ENCODE data around the gene NEK8. TPM values are rescaled to one million over a fixed set of nuclear protein-coding genes. Genes with fewer than 3 reads are reported as not detected.
A peak's percentile ranks its signal among the peaks of the same experiment; 100 is the strongest.

The NEK8 gene
- total RNA-seq, 1 experiment from 2014 or later: 8.6 TPM

GRCh38 chr17:28749516-28750177 is 21.1 kb downstream of the NEK8 start:
- BruUV-seq (replicated peaks): no TSS peak
- Mint-ChIP-seq H3K36me3 (ENCODE audit: insufficient read depth, unreplicated experiment) (peaks cover 88% of the 10 kb centered on the region), H3K9me3 (ENCODE audit: unreplicated experiment) (no peaks in the 10 kb centered on the region), H3K27me3 (ENCODE audit: insufficient read depth, unreplicated experiment) (no peaks in the 10 kb centered on the region), H3K4me1 (ENCODE audit: insufficient read depth, unreplicated experiment) (peaks cover 13% of the 10 kb centered on the region), H3K27ac (ENCODE audit: low read depth, unreplicated experiment) (no peak overlapping the region), H3K4me3 (ENCODE audit: unreplicated experiment) (no peak overlapping the region)
- TF ChIP-seq, protein P1, sequence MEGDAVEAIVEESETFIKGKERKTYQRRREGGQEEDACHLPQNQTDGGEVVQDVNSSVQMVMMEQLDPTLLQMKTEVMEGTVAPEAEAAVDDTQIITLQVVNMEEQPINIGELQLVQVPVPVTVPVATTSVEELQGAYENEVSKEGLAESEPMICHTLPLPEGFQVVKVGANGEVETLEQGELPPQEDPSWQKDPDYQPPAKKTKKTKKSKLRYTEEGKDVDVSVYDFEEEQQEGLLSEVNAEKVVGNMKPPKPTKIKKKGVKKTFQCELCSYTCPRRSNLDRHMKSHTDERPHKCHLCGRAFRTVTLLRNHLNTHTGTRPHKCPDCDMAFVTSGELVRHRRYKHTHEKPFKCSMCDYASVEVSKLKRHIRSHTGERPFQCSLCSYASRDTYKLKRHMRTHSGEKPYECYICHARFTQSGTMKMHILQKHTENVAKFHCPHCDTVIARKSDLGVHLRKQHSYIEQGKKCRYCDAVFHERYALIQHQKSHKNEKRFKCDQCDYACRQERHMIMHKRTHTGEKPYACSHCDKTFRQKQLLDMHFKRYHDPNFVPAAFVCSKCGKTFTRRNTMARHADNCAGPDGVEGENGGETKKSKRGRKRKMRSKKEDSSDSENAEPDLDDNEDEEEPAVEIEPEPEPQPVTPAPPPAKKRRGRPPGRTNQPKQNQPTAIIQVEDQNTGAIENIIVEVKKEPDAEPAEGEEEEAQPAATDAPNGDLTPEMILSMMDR (IDR thresholded peaks at IDR 0.05; ENCODE audit: unreplicated experiment): no peak
- no peak for DNase-seq (ENCODE audit: unreplicated experiment)
- ChIA-PET CTCF (interaction anchor here (0.6 to 15.1 kb wide), 12 partner anchors 9 to 174 kb away, joined by 3 to 365 read pairs (median 4); partner anchors contain the start of genes NEK8, RPL23A and TLCD1), POLR2A (interaction anchor here (0.8 to 17.3 kb wide), 9 partner anchors 19 to 202 kb away, joined by 3 to 1135 read pairs (median 5); partner anchors contain the start of genes FAM222B, FLOT2, NEK8 and PHF12)
- intact Hi-C loops (cut with micrococcal nuclease): loop anchor here (1.0 kb wide), 1 partner anchor 22 kb away; no protein-coding TSS in a partner anchor

GRCh38 chr17:28750178-28751047 is 21.8 kb downstream of the NEK8 start:
- peaks cover 86% of the 10 kb centered on the region for H3K36me3 Mint-ChIP-seq (ENCODE audit: insufficient read depth, unreplicated experiment)
- H3K9me3 Mint-ChIP-seq (ENCODE audit: unreplicated experiment): no peaks in the 10 kb centered on the region
- TF ChIP-seq, protein P1 (IDR thresholded peaks at IDR 0.05; ENCODE audit: unreplicated experiment): peak; percentile 99
- ChIA-PET CTCF (interaction anchor here (0.5 to 15.1 kb wide), 22 partner anchors 10 to 327 kb away, joined by 3 to 365 read pairs (median 4); partner anchors contain the start of genes NEK8, RPL23A and TLCD1), POLR2A (interaction anchor here (0.6 to 17.3 kb wide), 14 partner anchors 11 to 201 kb away, joined by 3 to 1135 read pairs (median 4); partner anchors contain the start of genes FAM222B, NEK8, PHF12 and RPL23A)
- DNase-seq (ENCODE audit: unreplicated experiment): peak; percentile 94
- H3K27me3 Mint-ChIP-seq (ENCODE audit: insufficient read depth, unreplicated experiment): no peaks in the 10 kb centered on the region
- H3K27ac Mint-ChIP-seq (ENCODE audit: low read depth, unreplicated experiment): no peak overlapping the region
- BruUV-seq (replicated peaks): TSS peak; percentile 26
- H3K4me3 Mint-ChIP-seq (ENCODE audit: unreplicated experiment): no peak overlapping the region
- H3K4me1 Mint-ChIP-seq (ENCODE audit: insufficient read depth, unreplicated experiment): peaks cover 13% of the 10 kb centered on the region
- intact Hi-C loops (cut with micrococcal nuclease): loop anchor here (1.0 kb wide), 1 partner anchor 23 kb away; no protein-coding TSS in a partner anchor

- no peak overlapping the region for H3K27ac Mint-ChIP-seq (ENCODE audit: low read depth, unreplicated experiment)
- H3K4me1 Mint-ChIP-seq (ENCODE audit: insufficient read depth, unreplicated experiment): peaks cover 16% of the 10 kb centered on the region
- no peaks in the 10 kb centered on the region for H3K27me3 Mint-ChIP-seq (ENCODE audit: insufficient read depth, unreplicated experiment)
- peaks cover 80% of the 10 kb centered on the region for H3K36me3 Mint-ChIP-seq (ENCODE audit: insufficient read depth, unreplicated experiment)
- ChIA-PET POLR2A (interaction anchor here (0.6 to 17.3 kb wide), 13 partner anchors 9 to 198 kb away, joined by 3 to 1135 read pairs (median 6); partner anchors contain the start of genes NEK8, RPL23A, TLCD1 and TRAF4), CTCF (interaction anchor here (0.5 to 15.1 kb wide), 18 partner anchors 11 to 326 kb away, joined by 3 to 365 read pairs (median 3); partner anchors contain the start of genes NEK8, PHF12 and TLCD1)
- no peak overlapping the region for H3K4me3 Mint-ChIP-seq (ENCODE audit: unreplicated experiment)
- no TSS peak for BruUV-seq (replicated peaks)
- TF ChIP-seq, protein P1 (IDR thresholded peaks at IDR 0.05; ENCODE audit: unreplicated experiment): no peak
- DNase-seq (ENCODE audit: unreplicated experiment): no peak
- intact Hi-C loops (cut with micrococcal nuclease): no loop called here
- no peaks in the 10 kb centered on the region for H3K9me3 Mint-ChIP-seq (ENCODE audit: unreplicated experiment)
These were observed 23.2 kb downstream of the NEK8 start for GRCh38 chr17:28751600-28752366.

Measured in MCF 10A (cell line).